GM21717 (cell line): ENCODE results near the gene NKX1-2.
"Not testable (repeated sequence)": the region's sequence is repeated elsewhere in the genome, so short reads cannot be mapped to it uniquely, and the experiment has no call there.

ENCODE experiments used
- ATAC-seq: cut with Tn5 transposase; IDR thresholded peaks from one replicate; pipeline ENCODE4 v1.9.1; 2021; ENCODE audit warnings: mild to moderate bottlenecking, moderate library complexity; ENCODE audit not compliant: unreplicated experiment

The NKX1-2 gene

GRCh38 chr10:124453960-124454610, 4.2 kb upstream of the NKX1-2 start:
- no peak for ATAC-seq

- no peak for ATAC-seq
Measured at GRCh38 chr10:124451276-124451675, 1.4 kb upstream of the NKX1-2 start.

GRCh38 chr10:124450783-124451057, 885 bp upstream of the NKX1-2 start:
- ATAC-seq, result no peak

GRCh38 chr10:124449170-124450011, 444 bp downstream of the NKX1-2 start:
- no peak for ATAC-seq

- no peak for ATAC-seq
Measured at GRCh38 chr10:124448696-124449169, 1.1 kb downstream of the NKX1-2 start.

- no peak for ATAC-seq
Measured at GRCh38 chr10:124447751-124448466, 1.9 kb downstream of the NKX1-2 start.

- no peak for ATAC-seq
Measured at GRCh38 chr10:124446830-124447750, 2.7 kb downstream of the NKX1-2 start.

- ATAC-seq, result not testable (repeated sequence)
Measured at GRCh38 chr10:124441694-124442093, 8.1 kb downstream of the NKX1-2 start.

GRCh38 chr10:124436191-124436638, 13.6 kb downstream of the NKX1-2 start:
- peak; percentile 76 for ATAC-seq

GRCh38 chr10:124435683-124436082, 14.2 kb downstream of the NKX1-2 start:
- not testable (repeated sequence) for ATAC-seq

- ATAC-seq, result no peak
Measured at GRCh38 chr10:124433461-124433860, 16.4 kb downstream of the NKX1-2 start.

- no peak for ATAC-seq
Measured at GRCh38 chr10:124430077-124430476, 19.8 kb downstream of the NKX1-2 start.

- no peak for ATAC-seq
Measured at GRCh38 chr10:124429576-124429975, 20.3 kb downstream of the NKX1-2 start.

- no peak for ATAC-seq
Measured at GRCh38 chr10:124428207-124428777, 21.5 kb downstream of the NKX1-2 start.

GRCh38 chr10:124425227-124425962, 24.4 kb downstream of the NKX1-2 start:
- no peak for ATAC-seq

- no peak for ATAC-seq
Measured at GRCh38 chr10:124423813-124424212, 26.0 kb downstream of the NKX1-2 start.

- no peak for ATAC-seq
Measured at GRCh38 chr10:124422742-124423141, 27.1 kb downstream of the NKX1-2 start.

- ATAC-seq, result no peak
Measured at GRCh38 chr10:124420254-124420653, 29.6 kb downstream of the NKX1-2 start.

- ATAC-seq, result no peak
Measured at GRCh38 chr10:124419635-124420034, 30.2 kb downstream of the NKX1-2 start.
